ENCODE results near the gene PHACTR1. TPM values are rescaled to one million over a fixed set of nuclear protein-coding genes. Genes with fewer than 3 reads are reported as not detected.

PHACTR1 gene
- total RNA-seq, 1 experiment from 2014 or later: 0.21 TPM

DNA sequence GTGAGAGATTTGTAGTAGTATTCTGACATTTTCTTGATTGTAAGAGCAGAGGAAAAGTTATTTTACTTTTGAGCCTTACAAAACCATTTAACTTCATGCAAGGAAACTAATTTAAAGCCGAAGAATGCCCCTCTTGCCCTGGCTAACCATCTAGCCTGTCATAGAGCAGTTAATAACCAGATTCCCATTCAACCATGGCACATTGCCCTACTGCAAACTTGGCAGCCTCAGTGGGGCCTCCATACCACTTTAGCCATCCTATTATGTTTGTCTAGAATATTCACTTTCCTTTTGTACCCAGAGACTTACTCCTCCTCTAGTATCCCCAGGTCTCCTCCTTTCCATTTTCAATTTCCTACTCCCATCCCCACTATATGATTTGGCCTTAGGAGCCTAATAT is 380.9 kb downstream of the PHACTR1 start:
- Mint-ChIP-seq H3K9me3 (ENCODE audit: low read depth, unreplicated experiment) (no peaks in the 10 kb centered on the region), H3K4me1 (ENCODE audit: low read depth, unreplicated experiment) (no peaks in the 10 kb centered on the region), H3K27me3 (ENCODE audit: unreplicated experiment) (peaks cover 21% of the 10 kb centered on the region), H3K4me3 (ENCODE audit: low read depth, unreplicated experiment) (no peak overlapping the region), H3K36me3 (ENCODE audit: insufficient read depth, unreplicated experiment) (no peaks in the 10 kb centered on the region), H3K27ac (ENCODE audit: unreplicated experiment) (no peak overlapping the region)
- TF ChIP-seq, protein P1, sequence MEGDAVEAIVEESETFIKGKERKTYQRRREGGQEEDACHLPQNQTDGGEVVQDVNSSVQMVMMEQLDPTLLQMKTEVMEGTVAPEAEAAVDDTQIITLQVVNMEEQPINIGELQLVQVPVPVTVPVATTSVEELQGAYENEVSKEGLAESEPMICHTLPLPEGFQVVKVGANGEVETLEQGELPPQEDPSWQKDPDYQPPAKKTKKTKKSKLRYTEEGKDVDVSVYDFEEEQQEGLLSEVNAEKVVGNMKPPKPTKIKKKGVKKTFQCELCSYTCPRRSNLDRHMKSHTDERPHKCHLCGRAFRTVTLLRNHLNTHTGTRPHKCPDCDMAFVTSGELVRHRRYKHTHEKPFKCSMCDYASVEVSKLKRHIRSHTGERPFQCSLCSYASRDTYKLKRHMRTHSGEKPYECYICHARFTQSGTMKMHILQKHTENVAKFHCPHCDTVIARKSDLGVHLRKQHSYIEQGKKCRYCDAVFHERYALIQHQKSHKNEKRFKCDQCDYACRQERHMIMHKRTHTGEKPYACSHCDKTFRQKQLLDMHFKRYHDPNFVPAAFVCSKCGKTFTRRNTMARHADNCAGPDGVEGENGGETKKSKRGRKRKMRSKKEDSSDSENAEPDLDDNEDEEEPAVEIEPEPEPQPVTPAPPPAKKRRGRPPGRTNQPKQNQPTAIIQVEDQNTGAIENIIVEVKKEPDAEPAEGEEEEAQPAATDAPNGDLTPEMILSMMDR (IDR thresholded peaks at IDR 0.05; ENCODE audit: unreplicated experiment): no peak
- BruUV-seq (replicated peaks): no TSS peak
- CTCF ChIA-PET: no interaction called here
- intact Hi-C loops (cut with micrococcal nuclease; ENCODE audit: unreplicated experiment): no loop called here
- DNase-seq: no peak

DNA sequence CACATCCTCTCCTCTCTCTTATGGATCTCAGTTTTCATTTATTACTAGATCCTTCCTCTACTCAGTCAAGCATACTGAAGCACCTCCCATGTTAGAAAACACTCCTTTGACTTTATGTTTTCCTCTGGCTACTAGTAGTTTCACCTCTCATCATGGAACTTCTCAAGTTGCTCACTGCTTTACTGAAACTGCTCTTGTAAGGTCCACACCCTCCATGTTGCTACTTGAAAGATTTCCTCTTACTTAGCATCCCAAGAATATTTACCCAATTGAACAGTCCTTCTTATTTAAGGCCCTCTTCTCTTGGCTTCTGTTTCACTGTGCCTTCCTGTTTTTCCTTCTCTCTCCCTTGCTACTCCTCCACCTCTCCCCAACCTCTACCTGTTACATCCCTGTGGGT is 381.4 kb downstream of the PHACTR1 start:
- intact Hi-C loops (cut with micrococcal nuclease; ENCODE audit: unreplicated experiment): no loop called here
- Mint-ChIP-seq H3K4me3 (ENCODE audit: low read depth, unreplicated experiment) (no peak overlapping the region), H3K27ac (ENCODE audit: unreplicated experiment) (no peak overlapping the region), H3K9me3 (ENCODE audit: low read depth, unreplicated experiment) (no peaks in the 10 kb centered on the region), H3K4me1 (ENCODE audit: low read depth, unreplicated experiment) (no peaks in the 10 kb centered on the region), H3K27me3 (ENCODE audit: unreplicated experiment) (peaks cover 21% of the 10 kb centered on the region), H3K36me3 (ENCODE audit: insufficient read depth, unreplicated experiment) (no peaks in the 10 kb centered on the region)
- BruUV-seq (replicated peaks): no TSS peak
- DNase-seq: no peak
- TF ChIP-seq, protein P1 (IDR thresholded peaks at IDR 0.05; ENCODE audit: unreplicated experiment): no peak
- CTCF ChIA-PET: no interaction called here

DNA sequence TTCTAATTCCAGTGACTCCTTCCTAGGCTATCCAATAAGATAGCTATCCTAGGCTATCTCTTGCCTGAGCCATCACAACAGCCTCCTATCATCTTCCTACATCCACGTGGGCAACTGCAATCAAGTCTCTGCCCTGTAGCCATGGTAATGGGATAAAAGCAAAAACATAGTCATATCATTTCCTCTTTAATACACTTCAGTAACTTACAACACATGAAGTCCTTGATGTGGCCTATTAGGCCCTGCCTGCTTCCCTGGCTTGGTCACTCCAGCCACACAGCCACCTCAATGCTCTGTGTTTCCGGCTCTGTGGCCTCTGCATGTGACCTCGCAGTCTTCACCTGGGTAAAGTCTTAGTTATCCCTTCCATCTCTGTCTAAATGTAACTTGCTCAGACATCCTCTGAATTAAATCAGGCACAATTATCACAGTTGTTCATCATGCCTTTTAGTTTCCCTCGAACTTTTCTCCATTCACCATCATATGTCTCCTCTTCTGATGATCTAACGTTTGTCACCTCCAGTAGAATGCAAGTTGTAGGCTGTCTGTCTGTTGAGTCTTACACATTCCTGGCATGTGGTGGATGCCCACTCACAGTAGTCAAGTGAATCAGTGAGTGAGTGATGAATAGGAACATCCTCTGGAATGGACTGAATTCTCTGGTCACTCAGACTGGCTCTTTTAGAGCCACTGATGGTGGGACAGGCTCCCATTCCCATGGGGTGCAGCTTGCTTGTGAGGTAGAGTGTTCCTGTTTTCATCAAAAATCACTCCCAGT is 382.4 kb downstream of the PHACTR1 start:
- H3K27ac Mint-ChIP-seq (ENCODE audit: unreplicated experiment): no peak overlapping the region
- TF ChIP-seq, protein P1 (IDR thresholded peaks at IDR 0.05; ENCODE audit: unreplicated experiment): no peak
- DNase-seq: no peak
- intact Hi-C loops (cut with micrococcal nuclease; ENCODE audit: unreplicated experiment): no loop called here
- H3K4me3 Mint-ChIP-seq (ENCODE audit: low read depth, unreplicated experiment): no peak overlapping the region
- no peaks in the 10 kb centered on the region for H3K9me3 Mint-ChIP-seq (ENCODE audit: low read depth, unreplicated experiment)
- no TSS peak for BruUV-seq (replicated peaks)
- H3K4me1 Mint-ChIP-seq (ENCODE audit: low read depth, unreplicated experiment): no peaks in the 10 kb centered on the region
- H3K36me3 Mint-ChIP-seq (ENCODE audit: insufficient read depth, unreplicated experiment): no peaks in the 10 kb centered on the region
- peaks cover 21% of the 10 kb centered on the region for H3K27me3 Mint-ChIP-seq (ENCODE audit: unreplicated experiment)
- CTCF ChIA-PET: no interaction called here

DNA sequence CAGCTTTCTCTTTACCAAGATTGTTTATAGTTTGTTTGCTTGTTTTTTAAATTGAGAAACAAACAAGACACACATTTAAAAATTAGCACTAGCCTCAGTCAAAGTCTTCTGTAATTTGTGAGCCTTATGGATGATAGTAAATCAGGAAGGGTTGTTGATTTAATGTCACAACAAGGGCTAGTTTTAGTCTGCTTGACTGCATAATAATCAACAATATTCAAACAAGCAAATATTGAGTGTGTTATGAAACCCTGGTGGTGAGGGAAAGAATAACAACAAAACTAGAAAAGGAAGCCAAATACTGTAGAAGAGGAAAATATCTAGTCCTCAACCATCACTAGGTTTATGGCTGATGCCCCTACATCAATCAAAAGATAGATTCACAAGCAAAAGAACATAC is 383.2 kb downstream of the PHACTR1 start:
- DNase-seq: no peak
- CTCF ChIA-PET: no interaction called here
- Mint-ChIP-seq H3K4me1 (ENCODE audit: low read depth, unreplicated experiment) (no peaks in the 10 kb centered on the region), H3K27ac (ENCODE audit: unreplicated experiment) (no peak overlapping the region), H3K27me3 (ENCODE audit: unreplicated experiment) (peaks cover 21% of the 10 kb centered on the region), H3K36me3 (ENCODE audit: insufficient read depth, unreplicated experiment) (no peaks in the 10 kb centered on the region), H3K4me3 (ENCODE audit: low read depth, unreplicated experiment) (no peak overlapping the region), H3K9me3 (ENCODE audit: low read depth, unreplicated experiment) (no peaks in the 10 kb centered on the region)
- TF ChIP-seq, protein P1 (IDR thresholded peaks at IDR 0.05; ENCODE audit: unreplicated experiment): no peak
- intact Hi-C loops (cut with micrococcal nuclease; ENCODE audit: unreplicated experiment): no loop called here
- BruUV-seq (replicated peaks): no TSS peak

All from Calu3 (cell line).